ENCODE measurements around the gene CHST7. TPM values are rescaled to one million over a fixed set of nuclear protein-coding genes. Genes with fewer than 3 reads are reported as not detected.
A peak's percentile ranks its signal among the peaks of the same experiment; 100 is the strongest.
"Not testable (repeated sequence)": the region's sequence is repeated elsewhere in the genome, so short reads cannot be mapped to it uniquely, and the experiment has no call there.

The CHST7 gene, protein sequence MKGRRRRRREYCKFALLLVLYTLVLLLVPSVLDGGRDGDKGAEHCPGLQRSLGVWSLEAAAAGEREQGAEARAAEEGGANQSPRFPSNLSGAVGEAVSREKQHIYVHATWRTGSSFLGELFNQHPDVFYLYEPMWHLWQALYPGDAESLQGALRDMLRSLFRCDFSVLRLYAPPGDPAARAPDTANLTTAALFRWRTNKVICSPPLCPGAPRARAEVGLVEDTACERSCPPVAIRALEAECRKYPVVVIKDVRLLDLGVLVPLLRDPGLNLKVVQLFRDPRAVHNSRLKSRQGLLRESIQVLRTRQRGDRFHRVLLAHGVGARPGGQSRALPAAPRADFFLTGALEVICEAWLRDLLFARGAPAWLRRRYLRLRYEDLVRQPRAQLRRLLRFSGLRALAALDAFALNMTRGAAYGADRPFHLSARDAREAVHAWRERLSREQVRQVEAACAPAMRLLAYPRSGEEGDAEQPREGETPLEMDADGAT
- total RNA-seq, result 10 to 100 TPM in 1 of 2 donors, 1 to 10 TPM in 1; 8.8 to 28.9 TPM

DNA sequence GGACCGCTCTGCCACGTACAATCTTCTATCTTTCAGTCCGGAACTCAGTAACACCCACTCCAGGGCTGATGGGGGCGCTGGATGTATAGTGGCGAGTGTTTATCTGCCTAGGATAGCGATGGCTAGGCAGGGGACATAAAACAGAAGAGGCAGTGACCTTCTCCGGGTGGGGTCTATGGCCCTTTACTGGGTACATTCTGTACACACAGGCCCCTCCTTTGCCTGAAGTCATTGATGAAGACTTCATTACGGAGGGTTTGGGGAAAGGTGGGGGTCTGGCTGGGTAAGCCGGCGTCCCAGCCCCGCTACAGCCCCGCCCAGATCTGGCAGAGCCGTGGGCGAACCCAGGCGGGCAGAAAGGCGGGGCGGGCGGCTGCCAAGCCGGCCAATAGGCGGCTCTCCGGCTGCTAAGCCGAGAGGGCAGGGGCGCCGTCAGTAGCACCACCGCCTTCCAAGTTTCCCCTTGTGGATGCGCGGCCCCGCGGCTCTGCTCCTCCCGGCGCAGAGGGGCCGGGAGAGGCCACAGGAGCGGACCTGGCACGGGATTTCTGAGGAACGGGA lies at the start of gene CHST7:
Gene CHST7 (plus strand): TSS at position 435 of the 561 bp plus-strand sequence. CDS start 167 bp downstream, outside the sequence.
- H3K27ac ChIP-seq, result peak within 1 kb of the TSS in 1 of 2 donors; percentile 46
- no peaks in the 10 kb centered on the region for H3K9me3 ChIP-seq
- 17% methylated on average over 6 of the region's 35 CpGs for WGBS
- no peaks in the 10 kb centered on the region for H3K27me3 ChIP-seq (replicated peaks; ENCODE audit: insufficient read depth)
- TF ChIP-seq POLR2AphosphoS5 (IDR thresholded peaks at IDR 0.05), result peak; percentile 11
- TF ChIP-seq, protein P1, sequence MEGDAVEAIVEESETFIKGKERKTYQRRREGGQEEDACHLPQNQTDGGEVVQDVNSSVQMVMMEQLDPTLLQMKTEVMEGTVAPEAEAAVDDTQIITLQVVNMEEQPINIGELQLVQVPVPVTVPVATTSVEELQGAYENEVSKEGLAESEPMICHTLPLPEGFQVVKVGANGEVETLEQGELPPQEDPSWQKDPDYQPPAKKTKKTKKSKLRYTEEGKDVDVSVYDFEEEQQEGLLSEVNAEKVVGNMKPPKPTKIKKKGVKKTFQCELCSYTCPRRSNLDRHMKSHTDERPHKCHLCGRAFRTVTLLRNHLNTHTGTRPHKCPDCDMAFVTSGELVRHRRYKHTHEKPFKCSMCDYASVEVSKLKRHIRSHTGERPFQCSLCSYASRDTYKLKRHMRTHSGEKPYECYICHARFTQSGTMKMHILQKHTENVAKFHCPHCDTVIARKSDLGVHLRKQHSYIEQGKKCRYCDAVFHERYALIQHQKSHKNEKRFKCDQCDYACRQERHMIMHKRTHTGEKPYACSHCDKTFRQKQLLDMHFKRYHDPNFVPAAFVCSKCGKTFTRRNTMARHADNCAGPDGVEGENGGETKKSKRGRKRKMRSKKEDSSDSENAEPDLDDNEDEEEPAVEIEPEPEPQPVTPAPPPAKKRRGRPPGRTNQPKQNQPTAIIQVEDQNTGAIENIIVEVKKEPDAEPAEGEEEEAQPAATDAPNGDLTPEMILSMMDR (IDR thresholded peaks at IDR 0.05), result no peak
- H3K36me3 ChIP-seq, result no peaks in the 10 kb centered on the region
- H3K4me3 ChIP-seq, result peak within 1 kb of the TSS; percentile 35 to 43
- DNase-seq (ENCODE audit: low spot score), result peak; percentile 24
- no peaks in the 10 kb centered on the region for H3K4me1 ChIP-seq (replicated peaks)
- intact Hi-C loops (cut with DNase I), result no loop called here

DNA sequence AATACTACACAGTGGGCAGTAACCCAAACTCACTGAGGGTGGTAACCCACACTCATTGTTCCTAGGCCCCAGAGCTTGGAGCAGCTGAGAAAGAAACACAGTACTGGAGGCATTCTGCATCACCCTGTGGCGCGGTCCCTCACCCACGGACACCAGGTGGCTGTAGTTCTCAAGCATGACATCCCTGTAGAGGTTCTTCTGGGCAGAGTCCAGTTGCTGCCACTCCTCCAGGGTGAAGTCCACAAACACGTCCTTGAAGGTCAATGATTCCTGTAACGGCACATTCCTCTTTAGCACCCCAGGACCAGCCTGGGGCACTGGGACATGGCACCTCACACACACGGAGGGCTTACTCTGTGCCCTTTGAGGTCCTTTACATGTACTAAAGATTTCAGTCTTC lies 44.9 kb upstream of the CHST7 start:
- H3K4me3 ChIP-seq; DNase-seq (ENCODE audit: low spot score); H3K27ac ChIP-seq; H3K4me1 ChIP-seq (replicated peaks); intact Hi-C loops (cut with DNase I); H3K9me3 ChIP-seq; H3K27me3 ChIP-seq (replicated peaks; ENCODE audit: insufficient read depth); H3K36me3 ChIP-seq: not testable (repeated sequence)
- no CpG with 5 or more reads among the region's 6 CpGs for WGBS

DNA sequence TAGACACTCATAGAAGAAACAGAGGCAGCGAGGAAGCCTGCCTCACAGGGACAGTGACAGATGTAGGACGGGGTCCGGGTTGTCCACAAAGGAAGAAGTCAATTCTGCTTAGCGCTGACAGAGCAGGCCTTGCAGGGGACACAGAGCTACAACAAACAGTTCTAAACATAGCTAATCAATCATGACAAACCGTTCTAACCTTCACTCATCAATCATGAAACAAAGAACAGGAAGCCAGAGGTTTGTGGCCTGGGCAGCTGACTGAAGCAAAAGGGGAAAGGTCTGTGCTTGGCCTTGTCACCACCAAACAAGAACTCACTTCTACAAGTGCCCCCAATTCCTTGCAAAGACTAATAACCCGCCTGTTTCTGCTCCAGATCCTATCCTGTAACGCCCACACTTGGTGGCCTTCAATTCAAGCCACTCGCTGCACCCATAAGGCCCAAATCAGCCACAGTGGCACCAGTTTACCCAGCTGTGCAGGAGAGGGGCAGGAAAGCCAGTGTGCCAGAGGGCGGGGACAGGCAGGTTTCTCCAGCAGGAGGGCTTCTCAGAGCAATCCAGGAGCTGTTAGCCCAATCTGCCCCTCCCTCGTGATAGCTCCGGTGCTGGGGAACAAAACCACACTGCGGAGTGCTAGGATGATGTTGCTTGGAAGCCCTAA lies 43.7 kb upstream of the CHST7 start:
- H3K4me1 ChIP-seq (replicated peaks); DNase-seq (ENCODE audit: low spot score); intact Hi-C loops (cut with DNase I); H3K27ac ChIP-seq; H3K4me3 ChIP-seq; H3K9me3 ChIP-seq; H3K27me3 ChIP-seq (replicated peaks; ENCODE audit: insufficient read depth); H3K36me3 ChIP-seq: not testable (repeated sequence)
- WGBS, result 67% methylated on average over 6 of the region's 12 CpGs

DNA sequence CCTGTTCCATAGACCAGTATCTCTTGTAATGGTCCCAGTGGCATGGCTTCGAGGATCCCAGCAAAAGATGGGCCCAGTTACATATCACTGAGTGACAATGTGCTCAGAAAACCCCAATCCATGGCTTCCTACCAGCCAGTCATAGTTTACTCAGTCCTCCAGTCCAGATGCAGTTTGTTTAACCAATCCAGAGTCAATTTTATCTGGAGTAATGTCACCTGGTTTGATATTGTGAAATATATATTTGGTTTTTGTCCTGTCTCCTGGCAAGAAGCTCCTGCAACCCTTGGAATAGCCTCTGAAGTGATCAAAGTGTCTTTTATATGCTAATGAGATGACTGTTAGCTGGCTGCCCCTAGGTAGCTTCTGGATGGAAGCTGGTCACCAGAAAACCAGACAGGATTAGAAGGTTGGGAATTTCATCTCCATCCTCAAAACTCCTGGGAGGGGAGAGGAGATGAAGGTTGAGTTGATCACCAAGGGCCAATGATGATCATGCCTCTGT lies 43.1 kb upstream of the CHST7 start:
- H3K4me3 ChIP-seq; H3K27ac ChIP-seq; intact Hi-C loops (cut with DNase I); H3K27me3 ChIP-seq (replicated peaks; ENCODE audit: insufficient read depth); H3K36me3 ChIP-seq; H3K4me1 ChIP-seq (replicated peaks); DNase-seq (ENCODE audit: low spot score); H3K9me3 ChIP-seq: not testable (repeated sequence)
- no CpG with 5 or more reads among the region's 1 CpG for WGBS

DNA sequence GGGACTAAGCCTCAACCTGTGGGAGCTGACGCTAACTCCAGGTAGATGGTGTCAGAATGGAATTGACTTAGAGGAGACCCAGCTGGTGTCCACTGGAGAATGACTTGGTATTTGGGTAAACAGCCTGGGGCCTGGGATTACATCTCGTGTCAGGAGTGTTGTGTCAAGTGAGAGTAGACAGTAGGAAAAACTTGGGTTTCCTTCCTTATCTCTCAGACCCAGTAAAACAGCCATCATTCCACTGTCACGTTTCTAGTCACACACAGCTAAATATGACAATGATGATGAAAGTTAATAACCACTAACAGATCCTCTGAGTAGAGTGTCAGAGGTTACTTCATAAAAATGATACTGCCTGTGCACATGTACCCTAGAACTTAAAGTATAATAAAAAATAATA lies 42.1 kb upstream of the CHST7 start:
- H3K9me3 ChIP-seq, result no peaks in the 10 kb centered on the region
- H3K27ac ChIP-seq, result no peak overlapping the region
- intact Hi-C loops (cut with DNase I), result no loop called here
- H3K4me3 ChIP-seq, result no peak overlapping the region
- no peak for TF ChIP-seq POLR2A (IDR thresholded peaks at IDR 0.05)
- TF ChIP-seq, protein P1 (IDR thresholded peaks at IDR 0.05), result no peak
- no peak for TF ChIP-seq POLR2AphosphoS5 (IDR thresholded peaks at IDR 0.05)
- no peaks in the 10 kb centered on the region for H3K27me3 ChIP-seq (replicated peaks; ENCODE audit: insufficient read depth)
- no peaks in the 10 kb centered on the region for H3K4me1 ChIP-seq (replicated peaks)
- no peaks in the 10 kb centered on the region for H3K36me3 ChIP-seq
- WGBS, result 69% methylated on average over 3 of the region's 3 CpGs
- no peak for DNase-seq (ENCODE audit: low spot score)

DNA sequence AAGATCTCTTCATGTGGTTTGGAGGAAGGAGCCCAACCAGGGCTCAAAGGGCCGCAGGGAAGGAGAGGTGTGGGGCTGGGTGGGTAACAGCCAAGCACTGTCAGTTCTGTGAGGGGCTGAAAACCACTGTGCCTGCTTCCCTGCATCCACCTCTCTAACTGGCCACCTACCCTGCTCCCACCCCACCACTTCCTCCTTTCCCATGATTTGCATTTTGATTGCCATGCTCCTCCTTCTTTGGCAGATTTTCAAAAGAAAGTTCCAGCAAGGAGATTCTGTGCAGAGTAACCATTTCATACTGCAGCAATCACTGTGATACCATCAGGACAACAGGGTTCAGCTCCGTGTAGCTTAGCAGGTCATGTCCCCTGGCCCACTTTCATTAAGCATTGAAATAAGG lies 30.1 kb upstream of the CHST7 start:
- H3K4me1 ChIP-seq (replicated peaks), result no peaks in the 10 kb centered on the region
- no peaks in the 10 kb centered on the region for H3K9me3 ChIP-seq
- H3K27me3 ChIP-seq (replicated peaks; ENCODE audit: insufficient read depth), result no peaks in the 10 kb centered on the region
- no peak for TF ChIP-seq POLR2AphosphoS5 (IDR thresholded peaks at IDR 0.05)
- no peak for TF ChIP-seq POLR2A (IDR thresholded peaks at IDR 0.05)
- TF ChIP-seq, protein P1 (IDR thresholded peaks at IDR 0.05), result no peak
- H3K27ac ChIP-seq, result no peak overlapping the region
- 75% methylated on average over 2 of the region's 2 CpGs for WGBS
- H3K4me3 ChIP-seq, result no peak overlapping the region
- no peak for DNase-seq (ENCODE audit: low spot score)
- no peaks in the 10 kb centered on the region for H3K36me3 ChIP-seq
- intact Hi-C loops (cut with DNase I), result no loop called here

DNA sequence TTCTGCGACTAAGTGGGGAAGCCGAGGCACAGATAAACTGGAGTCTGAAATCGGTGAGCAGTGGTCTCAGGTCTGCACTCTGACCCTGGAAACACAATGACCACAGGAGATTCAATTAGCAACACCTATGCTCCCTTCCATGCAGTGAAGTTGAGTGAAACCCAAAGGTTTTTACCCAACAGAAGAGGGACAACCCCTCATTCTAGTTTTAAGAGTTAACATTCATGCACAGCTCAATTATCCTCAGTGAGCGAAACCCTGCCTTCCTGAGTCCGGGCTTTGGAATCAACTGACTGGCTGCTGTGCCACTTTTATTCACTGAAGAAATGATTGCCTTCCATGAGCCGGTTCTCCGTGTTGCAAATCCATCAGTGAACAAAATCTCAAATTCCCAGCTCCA lies 29.0 kb upstream of the CHST7 start:
- intact Hi-C loops (cut with DNase I); H3K4me1 ChIP-seq (replicated peaks); H3K36me3 ChIP-seq; DNase-seq (ENCODE audit: low spot score); H3K27me3 ChIP-seq (replicated peaks; ENCODE audit: insufficient read depth); H3K9me3 ChIP-seq: not testable (repeated sequence)
- Histone ChIP-seq H3K4me3 (peak overlapping the region; percentile 59 to 62), H3K27ac (peak overlapping the region; percentile 72 to 77)
- WGBS, result 35% methylated on average over 7 of the region's 7 CpGs

All from prostate gland (tissue), 2 donors.